GM19438 (cell line): ENCODE results near the gene SLC4A9.

ENCODE experiments used
- ATAC-seq: cut with Tn5 transposase; IDR thresholded peaks from one replicate; pipeline ENCODE4 v1.9.1; 2021; ENCODE audit warnings: low read depth; ENCODE audit not compliant: unreplicated experiment

SLC4A9 gene

GRCh38 chr5:140360681-140361479, 886 bp downstream of the SLC4A9 start:
- no peak for ATAC-seq

GRCh38 chr5:140361901-140362300, 1.9 kb downstream of the SLC4A9 start:
- ATAC-seq, result no peak

GRCh38 chr5:140362311-140362710, 2.3 kb downstream of the SLC4A9 start:
- no peak for ATAC-seq

GRCh38 chr5:140362875-140363630, 3.1 kb downstream of the SLC4A9 start:
- ATAC-seq, result peak; percentile 89

- no peak for ATAC-seq
These were observed 3.9 kb downstream of the SLC4A9 start for GRCh38 chr5:140363631-140364471.

- no peak for ATAC-seq
These were observed 4.4 kb downstream of the SLC4A9 start for GRCh38 chr5:140364472-140364765.

GRCh38 chr5:140365282-140365681, 5.3 kb downstream of the SLC4A9 start:
- no peak for ATAC-seq

- no peak for ATAC-seq
These were observed 5.9 kb downstream of the SLC4A9 start for GRCh38 chr5:140365941-140366340.

- ATAC-seq, result no peak
These were observed 6.7 kb downstream of the SLC4A9 start for GRCh38 chr5:140366589-140367255.

- no peak for ATAC-seq
These were observed 7.4 kb downstream of the SLC4A9 start for GRCh38 chr5:140367256-140368013.

- no peak for ATAC-seq
These were observed 11.6 kb downstream of the SLC4A9 start for GRCh38 chr5:140371356-140372151.

GRCh38 chr5:140372971-140373487, 13.0 kb downstream of the SLC4A9 start:
- peak; percentile 63 for ATAC-seq

GRCh38 chr5:140381351-140381750, 21.4 kb downstream of the SLC4A9 start:
- no peak for ATAC-seq

- no peak for ATAC-seq
These were observed 22.0 kb downstream of the SLC4A9 start for GRCh38 chr5:140381972-140382371.

GRCh38 chr5:140382866-140383265, 22.9 kb downstream of the SLC4A9 start:
- ATAC-seq, result no peak

GRCh38 chr5:140383300-140383699, 23.3 kb downstream of the SLC4A9 start:
- no peak for ATAC-seq

- ATAC-seq, result no peak
These were observed 28.1 kb downstream of the SLC4A9 start for GRCh38 chr5:140388052-140388451.

- no peak for ATAC-seq
These were observed 31.3 kb downstream of the SLC4A9 start for GRCh38 chr5:140391312-140391711.

GRCh38 chr5:140391732-140392131, 31.7 kb downstream of the SLC4A9 start:
- ATAC-seq, result no peak
